CD8-positive, alpha-beta memory T cell (primary cell): ENCODE measurements around the gene BAG1. TPM values are rescaled to one million over a fixed set of nuclear protein-coding genes. Genes with fewer than 3 reads are reported as not detected.

Experiments used
- CTCF ChIA-PET: fragments of 350-600 bp; sonication (Branson Sonifier 250); formaldehyde crosslinking; loops from one replicate; lab custom pipeline; 2021; ENCODE audit warnings: antibody characterized with exemption; lab: Charles Lee
- POLR2A ChIA-PET: fragments of 350-600 bp; sonication (Branson Sonifier 250); formaldehyde crosslinking; loops from one replicate; lab custom pipeline; 2021; ENCODE audit warnings: antibody characterized with exemption; lab: Charles Lee
- DNase-seq, 5 donors: peaks; one replicate each; pipeline versions ENCODE4 v3.0.0 to v3.0.0-alpha.2; 2020 to 2022; ENCODE audit warnings: mixed read lengths in 1 of 5
- H3K27ac ChIP-seq: one replicate; pipeline ENCODE4 v1.7.0; 2013; ENCODE audit warnings: low read depth, mild to moderate bottlenecking, low read length, moderate library complexity
- H3K27me3 ChIP-seq: 2 replicates; pipeline ENCODE4 v1.7.0; 2013; ENCODE audit warnings: low read length, mild to moderate bottlenecking; ENCODE audit not compliant: insufficient read depth, poor library complexity, severe bottlenecking
- H3K36me3 ChIP-seq: 2 replicates; pipeline ENCODE4 v1.7.0; 2013; ENCODE audit warnings: mild to moderate bottlenecking, low read length, moderate library complexity; ENCODE audit not compliant: insufficient read depth
- H3K4me1 ChIP-seq: 2 replicates; pipeline ENCODE4 v1.7.0; 2013; ENCODE audit warnings: mild to moderate bottlenecking, low read length, moderate library complexity; ENCODE audit not compliant: insufficient read depth
- H3K4me3 ChIP-seq: 2 replicates; pipeline ENCODE4 v1.7.0; 2013; ENCODE audit warnings: mild to moderate bottlenecking, low read length
- H3K9me3 ChIP-seq: 2 replicates; pipeline ENCODE4 v1.7.0; 2013; ENCODE audit warnings: mild to moderate bottlenecking, low read length
- H3K27ac Mint-ChIP-seq, 8 donors: one replicate each; pipeline ENCODE4 v1.8.0; 2020 to 2021; ENCODE audit warnings: mixed read lengths in 8 of 8, mild to moderate bottlenecking in 6 of 8, inconsistent platforms in 3 of 8, moderate library complexity in 3 of 8
- H3K27me3 Mint-ChIP-seq, 2 donors: one replicate each; pipeline ENCODE4 v1.8.0; 2020 to 2021; ENCODE audit warnings: mixed read lengths in 2 of 2, mild to moderate bottlenecking in 1 of 2, moderate library complexity in 1 of 2
- H3K36me3 Mint-ChIP-seq, 3 donors: one replicate each; pipeline ENCODE4 v1.8.0; 2020 to 2021; ENCODE audit warnings: mixed read lengths in 3 of 3, inconsistent platforms in 1 of 3, mild to moderate bottlenecking in 1 of 3
- H3K4me1 Mint-ChIP-seq, 3 donors: one replicate each; pipeline ENCODE4 v1.8.0; 2020 to 2021; ENCODE audit warnings: mixed read lengths in 3 of 3, inconsistent platforms in 1 of 3, mild to moderate bottlenecking in 1 of 3
- H3K4me3 Mint-ChIP-seq, 7 donors: one replicate each; pipeline ENCODE4 v1.8.0; 2020 to 2021; ENCODE audit warnings: mixed read lengths in 7 of 7, mild to moderate bottlenecking in 6 of 7, moderate library complexity in 4 of 7, inconsistent platforms in 2 of 7
- H3K9me3 Mint-ChIP-seq, 5 donors: one replicate each; pipeline ENCODE4 v1.8.0; 2020 to 2022; ENCODE audit warnings: mixed read lengths in 5 of 5, mild to moderate bottlenecking in 3 of 5, moderate library complexity in 2 of 5, inconsistent platforms in 1 of 5
- polyA plus RNA-seq: library from polyadenylated mRNA; unstranded; fragments of 300-500 nt; fragmentation: Illumina TruSeq; gene quantifications from one replicate; pipeline ENCODE4 v1.2.3, GENCODE V29; 2021
- total RNA-seq, 2 experiments: library from RNA; stranded (reverse); gene quantifications; one replicate each; pipeline ENCODE4 v1.2.3, GENCODE V29; 2021

Gene BAG1
- total and polyA plus RNA-seq, 3 experiments from 2014 or later, result 70.6 to 91.5 (median 83.6) TPM

- CTCF ChIA-PET, result no interaction called here
- Histone ChIP-seq H3K27ac (no peak overlapping the region), H3K36me3 (no peaks in the 10 kb centered on the region), H3K4me1 (no peaks in the 10 kb centered on the region), H3K9me3 (no peaks in the 10 kb centered on the region), H3K27me3 (no peaks in the 10 kb centered on the region), H3K4me3 (no peak overlapping the region)
- POLR2A ChIA-PET, result no interaction called here
- peaks cover 0 to 2% (median 0%) of the 10 kb centered on the region in 3 donors for H3K36me3 Mint-ChIP-seq
- H3K9me3 Mint-ChIP-seq, result no peaks in the 10 kb centered on the region
- H3K27me3 Mint-ChIP-seq, result peaks cover 2 to 13% of the 10 kb centered on the region in 2 donors
- peaks cover 0 to 3% (median 2%) of the 10 kb centered on the region in 3 donors for H3K4me1 Mint-ChIP-seq
- no peak for DNase-seq
- H3K27ac Mint-ChIP-seq, result no peak overlapping the region
- H3K4me3 Mint-ChIP-seq, result no peak overlapping the region
These were observed 23.2 kb downstream of the BAG1 start for GRCh38 chr9:33241298-33241697.

- Mint-ChIP-seq H3K27ac (peak within 1 kb of the TSS in 2 of 8 donors; percentile 23 to 87), H3K4me1 (peaks cover 0 to 3% (median 2%) of the 10 kb centered on the region in 3 donors), H3K36me3 (peaks cover 0 to 2% (median under 1%) of the 10 kb centered on the region in 3 donors), H3K9me3 (no peaks in the 10 kb centered on the region), H3K27me3 (peaks cover 6 to 20% of the 10 kb centered on the region in 2 donors), H3K4me3 (peak within 1 kb of the TSS in 1 of 7 donors; percentile 24)
- H3K36me3 ChIP-seq, result no peaks in the 10 kb centered on the region
- DNase-seq, result no peak
- ChIA-PET CTCF (interaction anchor here (1.3 kb wide), 1 partner anchor 14 kb away, joined by 4 read pairs; no protein-coding TSS in a partner anchor), POLR2A (interaction anchor here (0.7 kb wide), 1 partner anchor 50 kb away, joined by 4 read pairs; no protein-coding TSS in a partner anchor)
- no peaks in the 10 kb centered on the region for H3K4me1 ChIP-seq
- no peak within 1 kb of the TSS for H3K27ac ChIP-seq
- no peaks in the 10 kb centered on the region for H3K9me3 ChIP-seq
- no peaks in the 10 kb centered on the region for H3K27me3 ChIP-seq
- no peak within 1 kb of the TSS for H3K4me3 ChIP-seq
These were observed 24.6 kb downstream of the BAG1 start, which contains the start of gene SPINK4 for GRCh38 chr9:33239921-33240320. SPINK4 (plus strand) TSS chr9:33240167; CDS start chr9:33240209, 42 bp downstream.

- no peaks in the 10 kb centered on the region for H3K36me3 ChIP-seq
- no peaks in the 10 kb centered on the region for H3K27me3 ChIP-seq
- CTCF ChIA-PET, result interaction anchor here (1.2 to 1.5 kb wide), 2 partner anchors 10 to 132 kb away, joined by 3 to 4 read pairs; no protein-coding TSS in a partner anchor
- Mint-ChIP-seq H3K4me1 (peaks cover 0 to 3% (median 2%) of the 10 kb centered on the region in 3 donors), H3K27me3 (peaks cover 6 to 23% of the 10 kb centered on the region in 2 donors), H3K27ac (no peak overlapping the region), H3K4me3 (no peak overlapping the region), H3K9me3 (no peaks in the 10 kb centered on the region), H3K36me3 (peaks cover 0 to 4% (median 2%) of the 10 kb centered on the region in 3 donors)
- H3K4me3 ChIP-seq, result no peak overlapping the region
- POLR2A ChIA-PET, result no interaction called here
- no peaks in the 10 kb centered on the region for H3K4me1 ChIP-seq
- no peak for DNase-seq
- H3K9me3 ChIP-seq, result no peaks in the 10 kb centered on the region
- H3K27ac ChIP-seq, result no peak overlapping the region
These were observed 27.9 kb downstream of the BAG1 start for GRCh38 chr9:33236571-33236970.

GRCh38 chr9:33234511-33235467 lies 29.7 kb downstream of the BAG1 start:
- Histone ChIP-seq H3K4me3 (no peak overlapping the region), H3K9me3 (no peaks in the 10 kb centered on the region), H3K4me1 (no peaks in the 10 kb centered on the region), H3K27me3 (no peaks in the 10 kb centered on the region), H3K36me3 (no peaks in the 10 kb centered on the region), H3K27ac (no peak overlapping the region)
- no peak overlapping the region for H3K4me3 Mint-ChIP-seq
- DNase-seq, result no peak
- CTCF ChIA-PET, result interaction anchor here (0.8 to 1.6 kb wide), 2 partner anchors 65 to 84 kb away, joined by 3 read pairs; no protein-coding TSS in a partner anchor
- H3K27ac Mint-ChIP-seq, result no peak overlapping the region
- H3K4me1 Mint-ChIP-seq, result peaks cover 0 to 1% (median 1%) of the 10 kb centered on the region in 3 donors
- POLR2A ChIA-PET, result no interaction called here
- H3K9me3 Mint-ChIP-seq, result no peaks in the 10 kb centered on the region
- peaks cover 8 to 15% of the 10 kb centered on the region in 2 donors for H3K27me3 Mint-ChIP-seq
- peaks cover 0 to 4% (median 0%) of the 10 kb centered on the region in 3 donors for H3K36me3 Mint-ChIP-seq

- peak overlapping the region in 1 of 8 donors; percentile 80 for H3K27ac Mint-ChIP-seq
- H3K4me1 Mint-ChIP-seq, result no peaks in the 10 kb centered on the region
- Histone ChIP-seq H3K36me3 (no peaks in the 10 kb centered on the region), H3K4me3 (no peak overlapping the region), H3K9me3 (no peaks in the 10 kb centered on the region), H3K27ac (no peak overlapping the region), H3K4me1 (no peaks in the 10 kb centered on the region), H3K27me3 (no peaks in the 10 kb centered on the region)
- H3K27me3 Mint-ChIP-seq, result peaks cover 8 to 15% of the 10 kb centered on the region in 2 donors
- peak overlapping the region in 1 of 7 donors; percentile 76 for H3K4me3 Mint-ChIP-seq
- no peaks in the 10 kb centered on the region for H3K9me3 Mint-ChIP-seq
- DNase-seq, result no peak
- POLR2A ChIA-PET, result interaction anchor here (0.5 kb wide), 1 partner anchor 157 kb away, joined by 7 read pairs; no protein-coding TSS in a partner anchor
- peaks cover 0 to 4% (median 0%) of the 10 kb centered on the region in 3 donors for H3K36me3 Mint-ChIP-seq
- CTCF ChIA-PET, result interaction anchor here (0.8 to 1.6 kb wide), 2 partner anchors 64 to 83 kb away, joined by 3 read pairs; no protein-coding TSS in a partner anchor
These were observed 30.7 kb downstream of the BAG1 start for GRCh38 chr9:33233626-33234342.

- Mint-ChIP-seq H3K9me3 (no peaks in the 10 kb centered on the region), H3K27ac (no peak overlapping the region), H3K4me3 (no peak overlapping the region), H3K27me3 (peaks cover 8 to 15% of the 10 kb centered on the region in 2 donors), H3K36me3 (peaks cover 0 to 4% (median 0%) of the 10 kb centered on the region in 3 donors), H3K4me1 (no peaks in the 10 kb centered on the region)
- Histone ChIP-seq H3K27ac (no peak overlapping the region), H3K4me3 (no peak overlapping the region), H3K27me3 (no peaks in the 10 kb centered on the region), H3K36me3 (no peaks in the 10 kb centered on the region), H3K9me3 (no peaks in the 10 kb centered on the region), H3K4me1 (no peaks in the 10 kb centered on the region)
- no peak for DNase-seq
- POLR2A ChIA-PET, result no interaction called here
- CTCF ChIA-PET, result no interaction called here
These were observed 31.7 kb downstream of the BAG1 start for GRCh38 chr9:33232815-33233214.

- no peak for DNase-seq
- CTCF ChIA-PET, result no interaction called here
- no peaks in the 10 kb centered on the region for H3K4me1 Mint-ChIP-seq
- H3K36me3 Mint-ChIP-seq, result peaks cover 0 to 4% (median 0%) of the 10 kb centered on the region in 3 donors
- Histone ChIP-seq H3K36me3 (no peaks in the 10 kb centered on the region), H3K4me3 (no peak overlapping the region), H3K27me3 (no peaks in the 10 kb centered on the region), H3K27ac (no peak overlapping the region), H3K4me1 (no peaks in the 10 kb centered on the region), H3K9me3 (no peaks in the 10 kb centered on the region)
- H3K4me3 Mint-ChIP-seq, result no peak overlapping the region
- no peaks in the 10 kb centered on the region for H3K9me3 Mint-ChIP-seq
- peaks cover 8 to 11% of the 10 kb centered on the region in 2 donors for H3K27me3 Mint-ChIP-seq
- POLR2A ChIA-PET, result no interaction called here
- H3K27ac Mint-ChIP-seq, result no peak overlapping the region
These were observed 32.9 kb downstream of the BAG1 start for GRCh38 chr9:33231623-33231942.
